Stimulated activated CD4-positive, alpha-beta T cell treated with anti-CD3 and anti-CD28 coated beads, Interleukin-12 subunit alpha, Interleukin-12 subunit beta, amount 100 ng/mL, for 4 hours (primary cell): ENCODE measurements around the gene EFNA1.
A peak's percentile ranks its signal among the peaks of the same experiment; 100 is the strongest.

Source experiments
- DNase-seq: peaks from one replicate; pipeline ENCODE4 v3.0.0-alpha.2; 2020

Gene EFNA1

DNA sequence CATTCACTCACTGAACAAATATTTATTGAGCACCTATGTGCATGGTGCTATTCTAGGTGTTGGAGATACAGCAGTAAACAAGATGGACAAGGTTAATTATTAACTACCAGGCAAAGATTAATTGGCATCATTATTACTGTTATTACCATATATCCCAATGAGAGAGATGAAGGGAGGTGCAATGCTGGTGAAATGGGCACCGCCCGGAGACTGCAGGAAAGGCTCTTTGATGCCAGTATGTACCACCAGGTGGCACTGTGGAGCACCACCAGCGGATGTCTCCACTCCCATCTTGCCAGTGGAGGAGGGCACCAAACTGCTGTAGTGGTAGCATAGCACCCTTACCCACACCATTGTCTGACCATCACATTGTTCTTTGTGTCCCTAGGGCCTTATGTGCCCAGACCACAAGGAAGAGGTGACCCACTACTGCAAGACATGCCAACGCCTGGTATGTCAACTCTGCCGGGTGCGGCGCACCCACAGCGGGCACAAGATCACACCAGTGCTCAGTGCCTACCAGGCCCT is 48.9 kb downstream of the EFNA1 start:
- DNase-seq = peak; percentile 85

DNA sequence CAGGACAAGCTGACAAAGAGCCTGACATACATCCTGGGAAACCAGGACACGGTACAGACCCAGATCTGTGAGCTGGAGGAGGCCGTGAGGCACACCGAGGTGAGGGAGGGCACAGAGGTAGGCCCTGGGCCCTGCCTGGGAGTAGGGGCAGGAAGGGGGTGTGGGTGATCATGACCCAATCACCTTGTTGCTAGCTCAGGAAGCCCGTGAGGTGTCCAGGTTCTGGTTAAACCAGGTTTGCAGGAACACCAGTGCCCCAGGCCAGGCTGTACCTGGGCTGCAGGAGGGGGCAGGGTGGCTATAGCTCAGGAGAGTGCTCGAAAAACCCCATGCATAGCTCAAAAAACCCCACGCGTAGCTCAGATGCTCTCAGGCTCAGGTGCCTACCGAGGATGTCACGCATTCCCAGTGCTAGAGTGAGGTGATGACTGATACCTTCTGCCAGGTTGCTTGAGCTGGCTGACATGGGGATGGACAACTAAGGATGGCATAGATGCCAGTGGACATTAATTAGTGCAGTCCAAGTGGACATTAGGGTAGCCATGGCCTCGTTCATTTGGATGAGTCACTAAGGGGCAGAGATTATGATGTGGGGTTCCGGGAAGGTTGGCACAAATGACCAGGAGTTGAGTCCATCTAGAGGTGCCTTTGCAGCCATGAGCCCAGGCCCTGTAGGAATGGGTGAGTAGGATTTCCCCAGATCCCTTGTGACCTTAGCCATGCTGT is 49.7 kb downstream of the EFNA1 start:
- DNase-seq = no peak

DNA sequence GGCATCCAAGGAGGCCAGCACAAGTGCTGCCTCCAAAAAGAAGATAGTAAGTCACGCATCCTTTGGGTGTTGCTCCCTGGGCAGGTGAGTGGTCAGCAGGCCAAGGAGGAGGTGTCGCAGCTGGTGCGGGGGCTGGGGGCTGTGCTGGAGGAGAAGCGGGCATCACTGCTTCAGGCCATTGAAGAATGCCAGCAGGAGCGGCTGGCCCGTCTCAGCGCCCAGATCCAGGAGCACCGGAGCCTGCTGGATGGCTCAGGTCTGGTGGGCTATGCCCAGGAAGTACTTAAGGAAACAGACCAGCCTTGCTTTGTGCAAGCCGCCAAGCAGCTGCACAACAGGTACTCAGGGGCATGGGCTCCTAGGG is 50.2 kb downstream of the EFNA1 start:
- no peak for DNase-seq

- DNase-seq = no peak
Measured at GRCh38 chr1:155178441-155179111, 50.9 kb downstream of the EFNA1 start.

DNA sequence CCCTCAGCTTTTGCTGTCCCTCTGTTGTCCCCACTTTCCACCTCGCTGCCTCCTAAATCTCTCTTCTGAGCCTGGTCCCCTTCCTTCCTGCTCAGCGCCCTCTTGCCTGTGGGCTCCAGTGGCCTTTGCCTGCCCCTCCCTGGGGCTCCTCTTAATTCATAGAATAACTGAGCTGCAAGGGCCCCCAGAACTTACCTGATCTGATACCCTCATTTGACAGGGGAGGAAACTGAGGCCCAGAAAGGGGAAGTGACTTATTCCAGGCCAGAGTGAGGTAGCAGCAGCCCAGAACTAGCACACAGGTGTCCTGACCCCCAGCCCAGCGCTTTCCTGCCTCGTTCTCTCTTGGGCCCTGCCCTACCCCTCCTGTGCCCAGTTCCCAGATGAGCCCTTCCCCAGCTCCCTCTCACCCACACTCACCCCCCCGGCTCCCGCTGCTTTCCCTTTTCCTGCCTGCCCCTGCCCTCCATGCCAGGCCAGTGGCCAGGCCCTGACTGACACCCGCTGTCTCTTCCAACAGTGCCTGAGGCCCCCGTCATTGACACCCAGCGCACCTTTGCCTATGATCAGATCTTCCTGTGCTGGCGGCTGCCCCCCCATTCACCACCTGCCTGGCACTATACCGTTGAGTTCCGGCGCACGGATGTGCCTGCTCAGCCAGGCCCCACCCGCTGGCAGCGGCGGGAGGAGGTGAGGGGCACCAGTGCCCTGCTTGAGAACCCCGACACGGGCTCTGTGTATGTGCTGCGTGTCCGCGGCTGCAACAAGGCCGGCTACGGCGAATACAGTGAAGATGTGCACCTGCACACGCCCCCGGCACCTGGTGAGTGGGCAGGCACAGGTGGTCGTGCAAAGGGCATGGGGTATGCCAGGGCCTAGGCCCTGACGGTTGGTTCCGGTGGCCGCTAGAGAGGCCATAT is 51.7 kb downstream of the EFNA1 start:
- DNase-seq = no peak

DNA sequence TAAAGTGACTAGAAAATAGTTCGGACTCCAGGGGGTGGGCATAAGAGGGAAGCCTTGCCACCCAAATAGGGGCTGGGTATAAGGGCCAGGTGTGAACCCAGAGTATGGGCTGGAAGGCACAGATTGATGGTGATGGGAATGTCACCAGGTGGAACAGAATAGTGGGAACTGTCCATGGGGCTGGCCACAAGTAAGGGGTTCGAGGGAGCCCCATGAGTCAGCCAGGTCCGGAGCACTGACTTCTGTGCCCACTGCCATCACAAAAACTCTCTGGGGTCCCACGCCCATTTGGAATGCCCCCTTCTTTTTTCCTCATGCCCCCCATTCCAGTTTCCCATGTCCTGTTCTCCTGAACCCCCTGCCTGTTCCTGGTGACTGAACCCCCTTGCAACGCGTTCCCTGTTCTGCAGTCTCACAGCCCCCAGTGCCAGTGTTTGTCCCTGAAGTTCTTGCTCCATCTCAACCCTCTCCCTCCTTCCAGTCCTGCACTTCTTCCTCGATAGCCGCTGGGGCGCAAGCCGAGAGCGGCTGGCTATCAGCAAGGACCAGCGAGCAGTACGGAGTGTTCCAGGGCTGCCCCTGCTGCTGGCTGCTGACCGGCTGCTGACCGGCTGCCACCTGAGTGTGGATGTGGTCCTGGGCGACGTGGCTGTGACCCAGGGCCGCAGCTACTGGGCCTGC is 53.8 kb downstream of the EFNA1 start:
- DNase-seq = no peak

DNA sequence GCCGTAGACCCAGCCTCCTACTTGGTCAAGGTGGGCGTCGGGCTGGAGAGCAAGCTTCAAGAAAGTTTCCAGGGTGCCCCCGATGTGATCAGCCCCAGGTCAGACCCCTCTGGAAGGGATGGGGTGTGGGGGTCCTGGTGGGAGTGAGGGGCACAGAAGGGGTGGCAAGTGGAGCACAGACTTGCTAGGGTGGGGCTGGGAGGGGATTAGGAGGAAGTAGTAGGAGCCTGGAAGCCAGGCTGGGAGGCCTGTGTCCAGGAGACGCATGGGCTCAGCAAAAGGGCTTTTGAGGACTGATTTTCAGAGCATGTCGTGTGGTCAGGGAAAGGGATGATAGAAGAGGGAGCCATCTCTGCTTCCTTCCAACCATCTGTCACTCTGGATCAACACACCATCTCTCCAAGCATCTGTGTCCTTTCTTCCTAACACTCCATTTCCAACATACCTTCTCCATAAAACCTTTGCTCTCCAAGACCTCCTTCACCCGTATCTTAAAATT is 54.4 kb downstream of the EFNA1 start:
- DNase-seq = no peak

GRCh38 chr1:155183775-155184221 is 56.1 kb downstream of the EFNA1 start:
- no peak for DNase-seq

DNA sequence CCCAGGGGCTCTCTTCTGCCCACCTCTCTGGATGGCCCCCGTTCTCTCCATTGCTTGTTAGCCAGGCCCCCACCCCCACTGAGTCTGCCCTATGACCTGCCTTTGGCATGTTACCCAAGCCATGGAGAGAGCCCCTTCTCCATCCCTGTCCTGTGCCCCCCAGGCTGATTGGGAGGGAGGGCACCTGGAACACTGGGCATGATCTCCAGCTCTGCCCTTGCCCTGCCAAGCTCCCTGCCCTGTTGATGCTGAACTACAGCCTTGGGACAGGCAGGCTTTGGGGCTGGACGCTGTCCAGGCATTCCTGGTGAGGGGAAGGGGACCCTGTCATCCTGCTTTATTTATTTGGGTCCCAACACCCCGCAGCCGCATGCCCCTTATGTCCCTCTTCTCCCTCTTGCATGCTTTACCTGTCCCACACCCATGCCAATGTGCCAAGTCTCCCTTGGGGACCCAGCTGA is 56.7 kb downstream of the EFNA1 start:
- no peak for DNase-seq
